OCI-LY1 (cell line): ENCODE data around the gene FKRP.

Source experiments
- CTCF ChIP-seq: fragments of 200-600 bp; sonication (generic), shearing (Covaris generic); IDR thresholded peaks from 2 replicates; pipeline ENCODE4 v1.5.1; 2017; ENCODE audit warnings: mild to moderate bottlenecking, antibody characterized with exemption, low read length, moderate library complexity, mixed read lengths
- EZH2 ChIP-seq: fragments of 200-600 bp; sonication (generic), shearing (Covaris generic); IDR thresholded peaks from 2 replicates; pipeline ENCODE4 v1.8.0; 2017; ENCODE audit warnings: borderline replicate concordance, mixed run types, mild to moderate bottlenecking, antibody characterized with exemption, low read length, moderate library complexity, mixed read lengths

GRCh38 chr19:46722421-46723022 is 23.3 kb upstream of the FKRP start:
- TF ChIP-seq CTCF, result no peak
- TF ChIP-seq EZH2, result no peak
